OCI-LY7 (cell line): ENCODE measurements around the gene RNF212. TPM values are rescaled to one million over a fixed set of nuclear protein-coding genes. Genes with fewer than 3 reads are reported as not detected.

Source experiments
- BruUV-seq: library from RNA; stranded (reverse); fragments of 400-500 nt; replicated peaks from 2 replicates; lab custom pipeline; 2021; lab: Mats Ljungman, UMichigan
- CTCF ChIA-PET: fragments of 300-600 bp; sonication (Branson Sonifier 250); formaldehyde crosslinking; loops from one replicate; lab custom pipeline; 2022; ENCODE audit warnings: antibody characterized with exemption; ENCODE audit not compliant: unreplicated experiment; lab: Charles Lee
- POLR2A ChIA-PET: fragments of 300-600 bp; sonication (Branson Sonifier 250); formaldehyde crosslinking; loops from one replicate; lab custom pipeline; 2022; ENCODE audit warnings: antibody characterized with exemption; lab: Charles Lee
- DNase-seq: peaks from one replicate; pipeline ENCODE4 v3.0.0-alpha.2; 2015; ENCODE audit warnings: low spot score
- H2AFZ ChIP-seq: fragments of 200-600 bp; sonication (generic), shearing (Covaris generic); 2 replicates; pipeline ENCODE4 v1.6.1; 2014; ENCODE audit warnings: mild to moderate bottlenecking, antibody characterized with exemption, low read length, moderate library complexity
- H3K27ac ChIP-seq: fragments of 200-600 bp; sonication (generic); 2 replicates; pipeline ENCODE4 v1.5.1; 2014; ENCODE audit warnings: mixed run types, low read depth, mild to moderate bottlenecking, moderate library complexity, low read length, inconsistent platforms; ENCODE audit not compliant: poor library complexity, severe bottlenecking
- H3K36me3 ChIP-seq: fragments of 200-600 bp; sonication (generic); 2 replicates; pipeline ENCODE4 v1.6.1; 2014; ENCODE audit warnings: mild to moderate bottlenecking, antibody characterized with exemption, low read length, moderate library complexity, mixed read lengths; ENCODE audit not compliant: insufficient read depth
- H3K4me1 ChIP-seq: fragments of 200-600 bp; sonication (generic); 2 replicates; pipeline ENCODE4 v1.5.1; 2014; ENCODE audit warnings: mild to moderate bottlenecking, low read length; ENCODE audit not compliant: insufficient read depth, poor library complexity, severe bottlenecking
- H3K4me2 ChIP-seq: fragments of 200-600 bp; sonication (generic); 2 replicates; pipeline ENCODE4 v1.6.1; 2014; ENCODE audit warnings: mild to moderate bottlenecking, low read length
- H3K4me3 ChIP-seq: fragments of 200-600 bp; sonication (generic); 2 replicates; pipeline ENCODE4 v1.5.1; 2014; ENCODE audit warnings: mild to moderate bottlenecking, low read depth, low read length; ENCODE audit not compliant: poor library complexity, severe bottlenecking
- H3K79me2 ChIP-seq: fragments of 200-600 bp; sonication (generic); 2 replicates; pipeline ENCODE4 v1.6.1; 2016; ENCODE audit warnings: low read depth, mild to moderate bottlenecking, low read length, moderate library complexity, mixed read lengths; ENCODE audit not compliant: insufficient read depth
- H3K9me2 ChIP-seq: fragments of 200-600 bp; sonication (generic); 2 replicates; pipeline ENCODE4 v1.6.1; 2016; ENCODE audit warnings: mild to moderate bottlenecking, low read length, mixed read lengths; ENCODE audit not compliant: insufficient read depth
- H3K9me3 ChIP-seq: fragments of 200-600 bp; sonication (generic); 2 replicates; pipeline ENCODE4 v1.6.1; 2014; ENCODE audit warnings: mild to moderate bottlenecking, mixed run types, low read length, mixed read lengths
- H4K20me1 ChIP-seq: fragments of 200-600 bp; sonication (generic); 2 replicates; pipeline ENCODE4 v1.6.1; 2014; ENCODE audit warnings: mild to moderate bottlenecking, antibody characterized with exemption, low read length, moderate library complexity, mixed read lengths; ENCODE audit not compliant: insufficient read depth
- CTCF ChIP-seq: fragments of 200-600 bp; sonication (generic); conservative IDR thresholded peaks from 2 replicates; pipeline ENCODE4 v1.5.1; 2014; ENCODE audit warnings: mild to moderate bottlenecking, antibody characterized with exemption, low read length, moderate library complexity, mixed read lengths
- EZH2phosphoT487 ChIP-seq: fragments of 200-600 bp; sonication (generic); IDR thresholded peaks from 2 replicates; pipeline ENCODE4 v1.6.1; 2018; ENCODE audit warnings: low read depth, borderline replicate concordance, mild to moderate bottlenecking, mixed run types, antibody characterized with exemption, low read length, moderate library complexity, mixed read lengths
- intact Hi-C: fragments of 100-400 bp; cut with micrococcal nuclease; formaldehyde crosslinking; loops from one replicate; pipeline ENCODE4 v1.10.0; 2022; ENCODE audit not compliant: unreplicated experiment
- total RNA-seq, 2 experiments: library from RNA; depleted of rRNA in 1 of 2; stranded (reverse); fragments of >200 nt in 1 of 2; shearing (Covaris generic) in 1 of 2; gene quantifications; 2 replicates each; pipeline ENCODE4 v1.2.3, GENCODE V29; 2014 to 2022

Gene RNF212
- total RNA-seq, 2 experiments from 2014 or later: not detected

GRCh38 chr4:1030031-1030430 is 83.3 kb downstream of the RNF212 start:
- Histone ChIP-seq H3K4me3 (no peak overlapping the region), H3K79me2 (no peaks in the 10 kb centered on the region), H3K36me3 (no peaks in the 10 kb centered on the region), H3K9me2 (no peaks in the 10 kb centered on the region), H3K4me1 (peaks cover 15% of the 10 kb centered on the region), H3K9me3 (no peaks in the 10 kb centered on the region), H4K20me1 (no peaks in the 10 kb centered on the region), H3K4me2 (no peak overlapping the region), H3K27ac (no peak overlapping the region), H2AFZ (no peak overlapping the region)
- intact Hi-C loops: no loop called here
- CTCF ChIA-PET: no interaction called here
- DNase-seq: no peak
- no TSS peak for BruUV-seq
- POLR2A ChIA-PET: no interaction called here
- no peak for TF ChIP-seq CTCF
- no peak for TF ChIP-seq EZH2phosphoT487

- no peaks in the 10 kb centered on the region for H3K9me2 ChIP-seq
- no peak overlapping the region for H2AFZ ChIP-seq
- DNase-seq: no peak
- intact Hi-C loops: no loop called here
- no peaks in the 10 kb centered on the region for H3K9me3 ChIP-seq
- H3K4me3 ChIP-seq: no peak overlapping the region
- no peak overlapping the region for H3K4me2 ChIP-seq
- H3K4me1 ChIP-seq: peaks cover 15% of the 10 kb centered on the region
- TF ChIP-seq EZH2phosphoT487 (no peak), CTCF (no peak)
- ChIA-PET POLR2A (no interaction called here), CTCF (no interaction called here)
- H4K20me1 ChIP-seq: no peaks in the 10 kb centered on the region
- BruUV-seq: no TSS peak
- no peak overlapping the region for H3K27ac ChIP-seq
- no peaks in the 10 kb centered on the region for H3K36me3 ChIP-seq
- no peaks in the 10 kb centered on the region for H3K79me2 ChIP-seq
Measured at GRCh38 chr4:1029529-1029928, 83.8 kb downstream of the RNF212 start.

DNA sequence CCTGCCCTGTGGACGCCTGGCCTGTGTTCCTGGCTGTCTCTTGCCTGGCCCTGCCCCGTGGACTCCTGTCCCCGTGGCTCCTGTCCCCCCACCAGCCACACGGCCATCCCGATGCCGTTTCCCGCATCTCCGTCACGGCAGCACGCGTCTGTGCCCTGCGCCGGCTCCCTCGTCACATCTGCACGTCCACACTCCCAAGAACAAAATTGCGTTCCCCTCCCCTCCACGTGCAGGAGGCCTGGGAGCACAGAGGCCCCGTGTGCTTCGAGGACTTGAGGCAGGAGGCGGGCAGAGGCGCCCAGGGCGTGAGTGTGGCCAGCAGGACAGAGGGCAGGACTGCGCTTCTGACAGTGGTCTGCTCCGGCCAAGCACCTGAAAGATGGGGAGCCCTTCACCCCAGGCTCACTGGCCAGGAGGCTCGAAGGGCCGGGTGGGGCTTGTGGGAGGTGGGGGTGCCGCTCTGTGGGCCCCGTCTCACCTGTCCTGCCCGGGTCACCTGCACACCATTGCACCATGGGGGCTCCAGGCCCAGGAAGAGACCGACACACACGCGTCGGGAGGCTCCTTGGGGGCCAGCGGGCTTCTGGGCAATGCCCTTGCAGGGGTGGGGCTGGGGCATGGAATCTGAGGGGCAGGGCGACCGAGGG is 84.7 kb downstream of the RNF212 start:
- ChIA-PET CTCF (no interaction called here), POLR2A (no interaction called here)
- Histone ChIP-seq H3K9me3 (no peaks in the 10 kb centered on the region), H3K27ac (no peak overlapping the region), H3K4me3 (no peak overlapping the region), H3K36me3 (no peaks in the 10 kb centered on the region), H3K9me2 (no peaks in the 10 kb centered on the region), H4K20me1 (no peaks in the 10 kb centered on the region), H3K79me2 (no peaks in the 10 kb centered on the region), H3K4me2 (no peak overlapping the region), H3K4me1 (peaks cover 15% of the 10 kb centered on the region), H2AFZ (no peak overlapping the region)
- no peak for TF ChIP-seq CTCF
- TF ChIP-seq EZH2phosphoT487: no peak
- intact Hi-C loops: no loop called here
- no TSS peak for BruUV-seq
- DNase-seq: no peak
